OCI-LY7 (cell line): ENCODE measurements around the gene BCL7A. TPM values are rescaled to one million over a fixed set of nuclear protein-coding genes. Genes with fewer than 3 reads are reported as not detected.
A peak's percentile ranks its signal among the peaks of the same experiment; 100 is the strongest.

Experiments used
- BruUV-seq: library from RNA; stranded (reverse); fragments of 400-500 nt; replicated peaks from 2 replicates; lab custom pipeline; 2021; lab: Mats Ljungman, UMichigan
- CTCF ChIA-PET: fragments of 300-600 bp; sonication (Branson Sonifier 250); formaldehyde crosslinking; loops from one replicate; lab custom pipeline; 2022; ENCODE audit warnings: antibody characterized with exemption; ENCODE audit not compliant: unreplicated experiment; lab: Charles Lee
- POLR2A ChIA-PET: fragments of 300-600 bp; sonication (Branson Sonifier 250); formaldehyde crosslinking; loops from one replicate; lab custom pipeline; 2022; ENCODE audit warnings: antibody characterized with exemption; lab: Charles Lee
- DNase-seq: peaks from one replicate; pipeline ENCODE4 v3.0.0-alpha.2; 2015; ENCODE audit warnings: low spot score
- H2AFZ ChIP-seq: fragments of 200-600 bp; sonication (generic), shearing (Covaris generic); 2 replicates; pipeline ENCODE4 v1.6.1; 2014; ENCODE audit warnings: mild to moderate bottlenecking, antibody characterized with exemption, low read length, moderate library complexity
- H3K27ac ChIP-seq: fragments of 200-600 bp; sonication (generic); 2 replicates; pipeline ENCODE4 v1.5.1; 2014; ENCODE audit warnings: mixed run types, low read depth, mild to moderate bottlenecking, moderate library complexity, low read length, inconsistent platforms; ENCODE audit not compliant: poor library complexity, severe bottlenecking
- H3K36me3 ChIP-seq: fragments of 200-600 bp; sonication (generic); 2 replicates; pipeline ENCODE4 v1.6.1; 2014; ENCODE audit warnings: mild to moderate bottlenecking, antibody characterized with exemption, low read length, moderate library complexity, mixed read lengths; ENCODE audit not compliant: insufficient read depth
- H3K4me1 ChIP-seq: fragments of 200-600 bp; sonication (generic); 2 replicates; pipeline ENCODE4 v1.5.1; 2014; ENCODE audit warnings: mild to moderate bottlenecking, low read length; ENCODE audit not compliant: insufficient read depth, poor library complexity, severe bottlenecking
- H3K4me2 ChIP-seq: fragments of 200-600 bp; sonication (generic); 2 replicates; pipeline ENCODE4 v1.6.1; 2014; ENCODE audit warnings: mild to moderate bottlenecking, low read length
- H3K4me3 ChIP-seq: fragments of 200-600 bp; sonication (generic); 2 replicates; pipeline ENCODE4 v1.5.1; 2014; ENCODE audit warnings: mild to moderate bottlenecking, low read depth, low read length; ENCODE audit not compliant: poor library complexity, severe bottlenecking
- H3K79me2 ChIP-seq: fragments of 200-600 bp; sonication (generic); 2 replicates; pipeline ENCODE4 v1.6.1; 2016; ENCODE audit warnings: low read depth, mild to moderate bottlenecking, low read length, moderate library complexity, mixed read lengths; ENCODE audit not compliant: insufficient read depth
- H3K9me2 ChIP-seq: fragments of 200-600 bp; sonication (generic); 2 replicates; pipeline ENCODE4 v1.6.1; 2016; ENCODE audit warnings: mild to moderate bottlenecking, low read length, mixed read lengths; ENCODE audit not compliant: insufficient read depth
- H3K9me3 ChIP-seq: fragments of 200-600 bp; sonication (generic); 2 replicates; pipeline ENCODE4 v1.6.1; 2014; ENCODE audit warnings: mild to moderate bottlenecking, mixed run types, low read length, mixed read lengths
- H4K20me1 ChIP-seq: fragments of 200-600 bp; sonication (generic); 2 replicates; pipeline ENCODE4 v1.6.1; 2014; ENCODE audit warnings: mild to moderate bottlenecking, antibody characterized with exemption, low read length, moderate library complexity, mixed read lengths; ENCODE audit not compliant: insufficient read depth
- CTCF ChIP-seq: fragments of 200-600 bp; sonication (generic); conservative IDR thresholded peaks from 2 replicates; pipeline ENCODE4 v1.5.1; 2014; ENCODE audit warnings: mild to moderate bottlenecking, antibody characterized with exemption, low read length, moderate library complexity, mixed read lengths
- EZH2phosphoT487 ChIP-seq: fragments of 200-600 bp; sonication (generic); IDR thresholded peaks from 2 replicates; pipeline ENCODE4 v1.6.1; 2018; ENCODE audit warnings: low read depth, borderline replicate concordance, mild to moderate bottlenecking, mixed run types, antibody characterized with exemption, low read length, moderate library complexity, mixed read lengths
- intact Hi-C: fragments of 100-400 bp; cut with micrococcal nuclease; formaldehyde crosslinking; loops from one replicate; pipeline ENCODE4 v1.10.0; 2022; ENCODE audit not compliant: unreplicated experiment
- total RNA-seq, 2 experiments: library from RNA; depleted of rRNA in 1 of 2; stranded (reverse); fragments of >200 nt in 1 of 2; shearing (Covaris generic) in 1 of 2; gene quantifications; 2 replicates each; pipeline ENCODE4 v1.2.3, GENCODE V29; 2014 to 2022

Gene BCL7A
- total RNA-seq, 2 experiments from 2014 or later = 76.2 to 84.7 TPM

GRCh38 chr12:121980892-121981272 is 40.8 kb upstream of the BCL7A start:
- H3K79me2 ChIP-seq = peaks cover 3% of the 10 kb centered on the region; the same call in 1 of the 2 replicates
- no TSS peak for BruUV-seq
- H3K9me2 ChIP-seq = no peaks in the 10 kb centered on the region
- intact Hi-C loops = loop anchor here (1.0 to 2.0 kb wide), 5 partner anchors 23 to 178 kb away; partner anchors contain the start of gene CFAP251
- CTCF ChIA-PET = interaction anchor here (0.9 to 1.0 kb wide), 2 partner anchors 28 to 29 kb away, joined by 3 read pairs; no protein-coding TSS in a partner anchor
- no peaks in the 10 kb centered on the region for H4K20me1 ChIP-seq
- 0 out of 2 replicates have a peak, but pooled peaks cover 4% of the 10 kb centered on the region for H3K36me3 ChIP-seq
- POLR2A ChIA-PET = interaction anchor here (0.6 to 8.3 kb wide), 12 partner anchors 10 to 687 kb away, joined by 3 to 187 read pairs (median 4); no protein-coding TSS in a partner anchor
- TF ChIP-seq CTCF = no peak
- no peak for TF ChIP-seq EZH2phosphoT487
- peak overlapping the region; percentile 99 for H3K27ac ChIP-seq
- peak overlapping the region; percentile 74 for H3K4me2 ChIP-seq
- no peaks in the 10 kb centered on the region for H3K9me3 ChIP-seq
- H3K4me3 ChIP-seq = peak overlapping the region; percentile 38
- no peak overlapping the region for H2AFZ ChIP-seq
- no peak for DNase-seq
- peaks cover 80% of the 10 kb centered on the region for H3K4me1 ChIP-seq

GRCh38 chr12:121981456-121981855 is 40.2 kb upstream of the BCL7A start:
- intact Hi-C loops = loop anchor here (2.0 kb wide), 1 partner anchor 179 kb away; no protein-coding TSS in a partner anchor
- peaks cover 3% of the 10 kb centered on the region; the same call in 1 of the 2 replicates for H3K79me2 ChIP-seq
- no peaks in the 10 kb centered on the region for H4K20me1 ChIP-seq
- no peak overlapping the region for H2AFZ ChIP-seq
- 0 out of 2 replicates have a peak, but pooled peaks cover 4% of the 10 kb centered on the region for H3K36me3 ChIP-seq
- H3K9me3 ChIP-seq = no peaks in the 10 kb centered on the region
- peak overlapping the region; percentile 99 for H3K27ac ChIP-seq
- DNase-seq = no peak
- BruUV-seq = no TSS peak
- H3K4me1 ChIP-seq = peaks cover 84% of the 10 kb centered on the region
- H3K4me2 ChIP-seq = peak overlapping the region; percentile 74
- ChIA-PET CTCF (interaction anchor here (0.9 kb wide), 1 partner anchor 28 kb away, joined by 3 read pairs; no protein-coding TSS in a partner anchor), POLR2A (interaction anchor here (0.8 to 8.3 kb wide), 9 partner anchors 9 to 687 kb away, joined by 3 to 187 read pairs (median 6); no protein-coding TSS in a partner anchor)
- H3K4me3 ChIP-seq = peak overlapping the region; percentile 13
- no peak for TF ChIP-seq CTCF
- TF ChIP-seq EZH2phosphoT487 = no peak
- H3K9me2 ChIP-seq = no peaks in the 10 kb centered on the region

GRCh38 chr12:121982950-121983349 is 38.7 kb upstream of the BCL7A start:
- DNase-seq = no peak
- no TSS peak for BruUV-seq
- H3K27ac ChIP-seq = peak overlapping the region; percentile 99
- no peaks in the 10 kb centered on the region for H3K9me3 ChIP-seq
- ChIA-PET CTCF (interaction anchor here (1.1 kb wide), 1 partner anchor 44 kb away, joined by 3 read pairs; no protein-coding TSS in a partner anchor), POLR2A (interaction anchor here (0.6 to 8.3 kb wide), 13 partner anchors 8 to 1803 kb away, joined by 3 to 187 read pairs (median 12); no protein-coding TSS in a partner anchor)
- peaks cover 91% of the 10 kb centered on the region for H3K4me1 ChIP-seq
- no peaks in the 10 kb centered on the region for H3K36me3 ChIP-seq
- intact Hi-C loops = no loop called here
- H2AFZ ChIP-seq = no peak overlapping the region
- peaks cover 11% of the 10 kb centered on the region; the same call in 1 of the 2 replicates for H3K79me2 ChIP-seq
- H4K20me1 ChIP-seq = no peaks in the 10 kb centered on the region
- no peak for TF ChIP-seq CTCF
- no peak for TF ChIP-seq EZH2phosphoT487
- peak overlapping the region; percentile 35 for H3K4me3 ChIP-seq
- H3K9me2 ChIP-seq = no peaks in the 10 kb centered on the region
- peak overlapping the region; percentile 74 for H3K4me2 ChIP-seq
